ENCODE measurements around the gene ANKRD2.

DNA sequence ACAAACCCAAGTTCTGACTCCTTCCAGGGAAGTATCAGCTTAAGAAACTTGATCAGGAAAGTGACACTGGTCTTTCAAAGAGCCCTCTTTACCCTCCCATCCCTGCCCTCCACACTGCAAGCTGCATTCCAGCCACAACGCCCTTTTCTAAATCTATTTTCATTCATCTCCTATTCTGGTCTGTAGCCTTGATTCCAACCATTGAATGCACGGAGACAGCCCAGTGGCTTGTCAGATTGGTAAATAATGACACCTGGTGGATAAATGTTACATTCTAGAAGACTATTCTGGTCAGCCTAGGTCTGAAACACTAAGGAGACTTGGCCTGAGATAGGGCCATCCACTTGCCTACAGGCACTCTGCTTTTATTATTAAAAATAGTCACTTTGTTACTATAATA, 39.8 kb downstream of the ANKRD2 start:
- TF ChIP-seq CTCF (conservative IDR thresholded peaks at IDR 0.05 in 1 of 2, IDR thresholded peaks at IDR 0.05 in 1 of 2; ENCODE audit: extremely low read depth in 1 of 2, insufficient read depth in 1 of 2, low read depth in 1 of 2, low read length in 2 of 2) (peak; percentile 40 to 59), EZH2 (IDR thresholded peaks at IDR 0.05; ENCODE audit: borderline replicate concordance, low read length) (no peak)

Data from mammary epithelial cell (primary cell).